HepG2 (cell line): Measurements from ENCODE around the gene TUBG1. TPM values are rescaled to one million over a fixed set of nuclear protein-coding genes. Genes with fewer than 3 reads are reported as not detected.

ENCODE experiments used
- DNMT1 ChIP-seq: sonication (generic); formaldehyde crosslinking; IDR thresholded peaks from 2 replicates; pipeline ENCODE4 v1.5.1; 2020; ENCODE audit warnings: mild to moderate bottlenecking, missing genetic modification reagents
- ETS1 ChIP-seq: sonication (generic); formaldehyde crosslinking; IDR thresholded peaks from 2 replicates; pipeline ENCODE4 v1.4.0; 2020; ENCODE audit warnings: missing genetic modification reagents
- GMEB2 ChIP-seq: IDR thresholded peaks from 2 replicates; pipeline ENCODE4 v1.6.1; 2016; ENCODE audit warnings: missing biosample characterization, missing genetic modification reagents, low read depth
- KAT2B ChIP-seq: fragments of 150-350 bp; IDR thresholded peaks from 2 replicates; pipeline ENCODE4 v1.6.1; 2014; ENCODE audit warnings: low read depth, low read length, borderline replicate concordance
- KDM6A ChIP-seq: IDR thresholded peaks from 2 replicates; pipeline ENCODE4 v1.6.1; 2016; ENCODE audit warnings: low read depth
- MED13 ChIP-seq: sonication (generic); formaldehyde crosslinking; IDR thresholded peaks from 2 replicates; pipeline ENCODE4 v1.5.0; 2020; ENCODE audit warnings: missing genetic modification reagents
- MXD3 ChIP-seq: IDR thresholded peaks from 2 replicates; pipeline ENCODE4 v1.6.1; 2016; ENCODE audit warnings: mild to moderate bottlenecking, missing biosample characterization, missing genetic modification reagents
- NKX3-1 ChIP-seq: sonication (generic); formaldehyde crosslinking; IDR thresholded peaks from 2 replicates; pipeline ENCODE4 v1.5.0; 2020; ENCODE audit warnings: missing genetic modification reagents
- PRPF4 ChIP-seq: fragments of 200-400 bp; formaldehyde crosslinking; IDR thresholded peaks from 2 replicates; pipeline ENCODE4 v1.6.1; 2016; ENCODE audit warnings: low read length, low read depth; ENCODE audit not compliant: poor library complexity, severe bottlenecking
- SOX5 ChIP-seq: IDR thresholded peaks from 2 replicates; pipeline ENCODE4 v1.6.1; 2016; ENCODE audit warnings: borderline replicate concordance
- STAT6 ChIP-seq: sonication (generic); formaldehyde crosslinking; IDR thresholded peaks from 2 replicates; pipeline ENCODE4 v1.4.0; 2020; ENCODE audit warnings: missing genetic modification reagents, mild to moderate bottlenecking, borderline replicate concordance
- TCF12 ChIP-seq, 2 experiments: fragments of 450-650 bp in 1 of 2; sonication (generic) in 1 of 2; formaldehyde crosslinking in 1 of 2; IDR thresholded peaks; 2 replicates each; pipeline versions ENCODE4 v1.6.1 to v1.8.0; 2017 to 2022; ENCODE audit warnings: antibody characterized with exemption in 1 of 2, mild to moderate bottlenecking in 1 of 2, missing genetic modification reagents in 1 of 2, moderate library complexity in 1 of 2
- ZFP91 ChIP-seq: sonication (generic); formaldehyde crosslinking; IDR thresholded peaks from 2 replicates; pipeline ENCODE4 v1.9.0; 2022; ENCODE audit warnings: missing genetic modification reagents, mild to moderate bottlenecking, borderline replicate concordance
- ZIK1 ChIP-seq: sonication (generic); formaldehyde crosslinking; IDR thresholded peaks from 2 replicates; pipeline ENCODE4 v1.5.0; 2020; ENCODE audit warnings: mild to moderate bottlenecking, low read depth, missing genetic modification reagents, borderline replicate concordance
- ZNF12 ChIP-seq: sonication (generic); formaldehyde crosslinking; IDR thresholded peaks from 2 replicates; pipeline ENCODE4 v1.5.0; 2020; ENCODE audit warnings: missing genetic modification reagents
- ZNF253 ChIP-seq: sonication (generic); formaldehyde crosslinking; IDR thresholded peaks from 2 replicates; pipeline ENCODE4 v1.8.0; 2022; ENCODE audit warnings: mild to moderate bottlenecking, missing genetic modification reagents, borderline replicate concordance
- ZNF562 ChIP-seq: sonication (generic); formaldehyde crosslinking; IDR thresholded peaks from 2 replicates; pipeline ENCODE4 v1.8.0; 2022; ENCODE audit warnings: missing genetic modification reagents, borderline replicate concordance
- ZNF563 ChIP-seq: sonication (generic); formaldehyde crosslinking; IDR thresholded peaks from 2 replicates; pipeline ENCODE4 v1.8.0; 2022; ENCODE audit warnings: mild to moderate bottlenecking, moderate library complexity, missing genetic modification reagents
- ZNF567 ChIP-seq: sonication (generic); formaldehyde crosslinking; IDR thresholded peaks from 2 replicates; pipeline ENCODE4 v1.8.1; 2023; ENCODE audit warnings: mild to moderate bottlenecking, missing genetic modification reagents, borderline replicate concordance
- ZNF607 ChIP-seq: sonication (generic); formaldehyde crosslinking; IDR thresholded peaks from 2 replicates; pipeline ENCODE4 v1.5.1; 2020; ENCODE audit warnings: missing genetic modification reagents, mild to moderate bottlenecking, borderline replicate concordance
- ZNF883 ChIP-seq: sonication (generic); formaldehyde crosslinking; IDR thresholded peaks from 2 replicates; pipeline ENCODE4 v1.5.1; 2020; ENCODE audit warnings: mild to moderate bottlenecking, missing genetic modification reagents; ENCODE audit errors: not compliant biosample characterization
- ZSCAN20 ChIP-seq: sonication (generic); formaldehyde crosslinking; IDR thresholded peaks from 2 replicates; pipeline ENCODE4 v1.4.0; 2020; ENCODE audit warnings: missing genetic modification reagents, mild to moderate bottlenecking, borderline replicate concordance
- polyA plus RNA-seq, 8 experiments: library from polyadenylated mRNA; depleted of rRNA in 3 of 8; stranded (reverse) in 7 of 8; unstranded in 1 of 8; fragments of >200 nt; fragmentation: Illumina TruSeq in 4 of 8; extraction: Trizol in 4 of 8; gene quantifications; 2 replicates each; pipeline versions ENCODE4 v1.2.1 to v1.2.3, GENCODE V29; 2011 to 2016; ENCODE audit warnings: low read depth in 4 of 8, missing spikeins in 1 of 8, mixed read lengths in 1 of 8; ENCODE audit not compliant: insufficient read depth in 1 of 8
- total RNA-seq, 5 experiments: library from RNA; depleted of rRNA; stranded (reverse); fragments of >200 nt; fragmentation: Illumina TruSeq; extraction: Trizol; gene quantifications; 2 replicates each; pipeline ENCODE4 v1.2.3, GENCODE V29; 2016; ENCODE audit warnings: low read depth in 1 of 5

Gene TUBG1
- total and polyA plus RNA-seq, 2 of the 13 experiments (the other 11 are each of a cell fraction or from before 2014, with no cell fraction given) = 74.1 to 137 TPM

- TF ChIP-seq ZNF562 (CRISPR knock-in tag) (no peak), ZNF12 (no peak; the same call in 1 of the 2 replicates), KDM6A (0 out of 2 replicates have a peak, but pooled peaks have one; percentile 7), MXD3 (peak; percentile 73; the same call in 1 of the 2 replicates), ETS1 (CRISPR knock-in tag) (peak; percentile 75), ZSCAN20 (peak; percentile 70; the same call in 1 of the 2 replicates), KAT2B (no peak), ZNF607 (CRISPR knock-in tag) (peak; percentile 93), ZNF567 (CRISPR knock-in tag) (no peak), STAT6 (CRISPR knock-in tag) (peak; percentile 87; the same call in 1 of the 2 replicates), ZNF253 (CRISPR knock-in tag) (no peak), NKX3-1 (CRISPR knock-in tag) (peak; percentile 65), GMEB2 (CRISPR knock-in tag) (peak; percentile 70), SOX5 (peak; percentile 51), PRPF4 (no peak), ZIK1 (CRISPR knock-in tag) (no peak), DNMT1 (no peak; the same call in none of the 2 replicates), ZFP91 (peak; percentile 91), MED13 (CRISPR knock-in tag) (peak; percentile 81), TCF12 (IDR thresholded peaks at IDR 0.05) (no peak), TCF12 (CRISPR knock-in tag; IDR thresholded peaks at IDR 0.05) (no peak), ZNF883 (peak; percentile 95), ZNF563 (0 out of 2 replicates have a peak, but pooled peaks have one; percentile 78)
Measured at GRCh38 chr17:42609182-42609813, at the start of gene TUBG1, which contains the start of gene RETREG3 (continued).
